ENCODE measurements around the gene DPM3. TPM values are rescaled to one million over a fixed set of nuclear protein-coding genes. Genes with fewer than 3 reads are reported as not detected.

DPM3 gene
- total and polyA plus RNA-seq, 2 of the 13 experiments (the other 11 are each of a cell fraction or from before 2014, with no cell fraction given), result 23.2 to 53.4 TPM

DNA sequence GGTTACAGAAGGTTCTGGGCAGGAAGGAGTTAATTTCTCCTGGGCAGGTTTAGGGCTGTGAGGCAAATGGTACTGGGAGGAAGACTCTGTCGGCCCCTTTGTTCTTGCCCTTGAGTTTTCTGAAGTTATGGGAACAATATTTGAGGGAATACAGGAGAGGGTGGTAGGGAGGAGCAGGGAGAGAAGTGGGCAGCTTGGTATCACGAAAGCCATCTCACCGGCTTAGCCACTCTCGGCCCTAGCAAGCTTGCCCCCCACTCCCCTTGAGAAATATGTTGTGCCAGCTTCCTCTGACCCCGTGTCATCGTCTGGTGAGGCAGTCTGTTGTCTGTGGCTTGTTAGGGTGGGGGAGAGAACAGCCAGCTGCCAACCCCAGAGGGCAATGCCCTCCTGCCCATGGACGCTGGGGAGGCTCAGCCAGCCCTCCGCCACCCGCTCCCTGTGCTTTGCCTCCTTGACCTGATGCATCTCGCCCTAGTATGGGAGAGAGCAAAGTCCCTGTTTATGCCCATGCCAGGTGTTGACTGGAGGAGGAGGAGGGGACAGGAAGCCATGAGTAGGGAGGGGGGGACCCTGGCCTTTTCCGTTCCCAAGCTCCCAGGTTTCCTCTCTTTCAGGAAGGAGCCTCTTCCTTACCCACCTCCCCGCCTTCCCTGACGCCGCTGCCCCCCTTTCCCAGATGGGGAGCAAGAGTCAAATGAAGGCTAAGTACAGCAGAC is 11.4 kb downstream of the DPM3 start (continued):
- no peak for TF ChIP-seq ZNF468 (CRISPR knock-in tag; IDR thresholded peaks at IDR 0.05)
- peak; percentile 78; the same call in 1 of the 3 replicates for TF ChIP-seq MXI1 (IDR thresholded peaks at IDR 0.05; ENCODE audit: borderline replicate concordance, low read depth, low read length)
- TF ChIP-seq HNF4A (CRISPR knock-in tag; IDR thresholded peaks at IDR 0.05), result peak; percentile 96
- TF ChIP-seq ZSCAN30 (CRISPR knock-in tag; IDR thresholded peaks at IDR 0.05), result no peak
- no peak for TF ChIP-seq MBD4 (IDR thresholded peaks at IDR 0.05; ENCODE audit: borderline replicate concordance, low read length)
- peak; percentile 47; the same call in 1 of the 2 replicates for TF ChIP-seq ZMYM4 (CRISPR knock-in tag; IDR thresholded peaks at IDR 0.05)
- TF ChIP-seq SOX13 (IDR thresholded peaks at IDR 0.05), result no peak
- TF ChIP-seq SOX13 (CRISPR knock-in tag; conservative IDR thresholded peaks at IDR 0.05 in 1 of 2, IDR thresholded peaks at IDR 0.05 in 1 of 2), result peak in 1 of 2 experiments; percentile 74; a peak in 2 of 4 replicates
- TF ChIP-seq, protein P1, sequence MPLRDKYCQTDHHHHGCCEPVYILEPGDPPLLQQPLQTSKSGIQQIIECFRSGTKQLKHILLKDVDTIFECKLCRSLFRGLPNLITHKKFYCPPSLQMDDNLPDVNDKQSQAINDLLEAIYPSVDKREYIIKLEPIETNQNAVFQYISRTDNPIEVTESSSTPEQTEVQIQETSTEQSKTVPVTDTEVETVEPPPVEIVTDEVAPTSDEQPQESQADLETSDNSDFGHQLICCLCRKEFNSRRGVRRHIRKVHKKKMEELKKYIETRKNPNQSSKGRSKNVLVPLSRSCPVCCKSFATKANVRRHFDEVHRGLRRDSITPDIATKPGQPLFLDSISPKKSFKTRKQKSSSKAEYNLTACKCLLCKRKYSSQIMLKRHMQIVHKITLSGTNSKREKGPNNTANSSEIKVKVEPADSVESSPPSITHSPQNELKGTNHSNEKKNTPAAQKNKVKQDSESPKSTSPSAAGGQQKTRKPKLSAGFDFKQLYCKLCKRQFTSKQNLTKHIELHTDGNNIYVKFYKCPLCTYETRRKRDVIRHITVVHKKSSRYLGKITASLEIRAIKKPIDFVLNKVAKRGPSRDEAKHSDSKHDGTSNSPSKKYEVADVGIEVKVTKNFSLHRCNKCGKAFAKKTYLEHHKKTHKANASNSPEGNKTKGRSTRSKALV (CRISPR knock-in tag; IDR thresholded peaks at IDR 0.05), result no peak
- TF ChIP-seq ZSCAN12 (CRISPR knock-in tag; IDR thresholded peaks at IDR 0.05), result no peak
- no peak for TF ChIP-seq ZNF207 (IDR thresholded peaks at IDR 0.05; ENCODE audit: borderline replicate concordance)
- TF ChIP-seq, protein P2, sequence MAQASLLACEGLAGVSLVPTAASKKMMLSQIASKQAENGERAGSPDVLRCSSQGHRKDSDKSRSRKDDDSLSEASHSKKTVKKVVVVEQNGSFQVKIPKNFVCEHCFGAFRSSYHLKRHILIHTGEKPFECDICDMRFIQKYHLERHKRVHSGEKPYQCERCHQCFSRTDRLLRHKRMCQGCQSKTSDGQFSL (CRISPR knock-in tag; IDR thresholded peaks at IDR 0.05), result peak; percentile 54; the same call in 1 of the 2 replicates
- TF ChIP-seq, protein P3, sequence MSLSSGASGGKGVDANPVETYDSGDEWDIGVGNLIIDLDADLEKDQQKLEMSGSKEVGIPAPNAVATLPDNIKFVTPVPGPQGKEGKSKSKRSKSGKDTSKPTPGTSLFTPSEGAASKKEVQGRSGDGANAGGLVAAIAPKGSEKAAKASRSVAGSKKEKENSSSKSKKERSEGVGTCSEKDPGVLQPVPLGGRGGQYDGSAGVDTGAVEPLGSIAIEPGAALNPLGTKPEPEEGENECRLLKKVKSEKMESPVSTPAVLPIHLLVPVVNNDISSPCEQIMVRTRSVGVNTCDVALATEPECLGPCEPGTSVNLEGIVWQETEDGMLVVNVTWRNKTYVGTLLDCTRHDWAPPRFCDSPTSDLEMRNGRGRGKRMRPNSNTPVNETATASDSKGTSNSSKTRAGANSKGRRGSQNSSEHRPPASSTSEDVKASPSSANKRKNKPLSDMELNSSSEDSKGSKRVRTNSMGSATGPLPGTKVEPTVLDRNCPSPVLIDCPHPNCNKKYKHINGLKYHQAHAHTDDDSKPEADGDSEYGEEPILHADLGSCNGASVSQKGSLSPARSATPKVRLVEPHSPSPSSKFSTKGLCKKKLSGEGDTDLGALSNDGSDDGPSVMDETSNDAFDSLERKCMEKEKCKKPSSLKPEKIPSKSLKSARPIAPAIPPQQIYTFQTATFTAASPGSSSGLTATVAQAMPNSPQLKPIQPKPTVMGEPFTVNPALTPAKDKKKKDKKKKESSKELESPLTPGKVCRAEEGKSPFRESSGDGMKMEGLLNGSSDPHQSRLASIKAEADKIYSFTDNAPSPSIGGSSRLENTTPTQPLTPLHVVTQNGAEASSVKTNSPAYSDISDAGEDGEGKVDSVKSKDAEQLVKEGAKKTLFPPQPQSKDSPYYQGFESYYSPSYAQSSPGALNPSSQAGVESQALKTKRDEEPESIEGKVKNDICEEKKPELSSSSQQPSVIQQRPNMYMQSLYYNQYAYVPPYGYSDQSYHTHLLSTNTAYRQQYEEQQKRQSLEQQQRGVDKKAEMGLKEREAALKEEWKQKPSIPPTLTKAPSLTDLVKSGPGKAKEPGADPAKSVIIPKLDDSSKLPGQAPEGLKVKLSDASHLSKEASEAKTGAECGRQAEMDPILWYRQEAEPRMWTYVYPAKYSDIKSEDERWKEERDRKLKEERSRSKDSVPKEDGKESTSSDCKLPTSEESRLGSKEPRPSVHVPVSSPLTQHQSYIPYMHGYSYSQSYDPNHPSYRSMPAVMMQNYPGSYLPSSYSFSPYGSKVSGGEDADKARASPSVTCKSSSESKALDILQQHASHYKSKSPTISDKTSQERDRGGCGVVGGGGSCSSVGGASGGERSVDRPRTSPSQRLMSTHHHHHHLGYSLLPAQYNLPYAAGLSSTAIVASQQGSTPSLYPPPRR (CRISPR knock-in tag; IDR thresholded peaks at IDR 0.05; ENCODE audit: borderline replicate concordance), result peak; percentile 92
- peak; percentile 87 for TF ChIP-seq ZNF225 (CRISPR knock-in tag; IDR thresholded peaks at IDR 0.05)
- TF ChIP-seq, protein P4, sequence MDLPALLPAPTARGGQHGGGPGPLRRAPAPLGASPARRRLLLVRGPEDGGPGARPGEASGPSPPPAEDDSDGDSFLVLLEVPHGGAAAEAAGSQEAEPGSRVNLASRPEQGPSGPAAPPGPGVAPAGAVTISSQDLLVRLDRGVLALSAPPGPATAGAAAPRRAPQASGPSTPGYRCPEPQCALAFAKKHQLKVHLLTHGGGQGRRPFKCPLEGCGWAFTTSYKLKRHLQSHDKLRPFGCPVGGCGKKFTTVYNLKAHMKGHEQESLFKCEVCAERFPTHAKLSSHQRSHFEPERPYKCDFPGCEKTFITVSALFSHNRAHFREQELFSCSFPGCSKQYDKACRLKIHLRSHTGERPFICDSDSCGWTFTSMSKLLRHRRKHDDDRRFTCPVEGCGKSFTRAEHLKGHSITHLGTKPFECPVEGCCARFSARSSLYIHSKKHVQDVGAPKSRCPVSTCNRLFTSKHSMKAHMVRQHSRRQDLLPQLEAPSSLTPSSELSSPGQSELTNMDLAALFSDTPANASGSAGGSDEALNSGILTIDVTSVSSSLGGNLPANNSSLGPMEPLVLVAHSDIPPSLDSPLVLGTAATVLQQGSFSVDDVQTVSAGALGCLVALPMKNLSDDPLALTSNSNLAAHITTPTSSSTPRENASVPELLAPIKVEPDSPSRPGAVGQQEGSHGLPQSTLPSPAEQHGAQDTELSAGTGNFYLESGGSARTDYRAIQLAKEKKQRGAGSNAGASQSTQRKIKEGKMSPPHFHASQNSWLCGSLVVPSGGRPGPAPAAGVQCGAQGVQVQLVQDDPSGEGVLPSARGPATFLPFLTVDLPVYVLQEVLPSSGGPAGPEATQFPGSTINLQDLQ (CRISPR knock-in tag; IDR thresholded peaks at IDR 0.05), result no peak
- peak; percentile 89 for TF ChIP-seq ZNF781 (CRISPR knock-in tag; IDR thresholded peaks at IDR 0.05; ENCODE audit: borderline replicate concordance, not compliant biosample characterization)
- TF ChIP-seq ZNF232 (CRISPR knock-in tag; IDR thresholded peaks at IDR 0.05; ENCODE audit: borderline replicate concordance), result no peak
